Activated naive CD4-positive, alpha-beta T cell treated with anti-CD3 and anti-CD28 coated beads, Interleukin-2, amount 10 ng/mL, durations not matched to agents 7 days and 5 days (primary cell): ENCODE data around the gene RNF223.
"Not testable (repeated sequence)": the region's sequence is repeated elsewhere in the genome, so short reads cannot be mapped to it uniquely, and the experiment has no call there.

ENCODE experiments used
- CTCF ChIA-PET: fragments of 350-600 bp; sonication (Branson Sonifier 250); formaldehyde crosslinking; loops from one replicate; lab custom pipeline; 2021; ENCODE audit warnings: antibody characterized with exemption; lab: Charles Lee
- DNase-seq: peaks from one replicate; pipeline ENCODE4 v3.0.0-alpha.2; 2020
- H3K27ac Mint-ChIP-seq: one replicate; pipeline ENCODE4 v1.8.0; 2021; ENCODE audit warnings: mild to moderate bottlenecking, moderate library complexity, mixed read lengths
- H3K27me3 Mint-ChIP-seq: one replicate; pipeline ENCODE4 v1.8.0; 2021; ENCODE audit warnings: mild to moderate bottlenecking, mixed read lengths
- H3K36me3 Mint-ChIP-seq: one replicate; pipeline ENCODE4 v1.8.0; 2021; ENCODE audit warnings: mixed read lengths
- H3K4me1 Mint-ChIP-seq: one replicate; pipeline ENCODE4 v1.8.0; 2021; ENCODE audit warnings: mixed read lengths
- H3K4me3 Mint-ChIP-seq: one replicate; pipeline ENCODE4 v1.8.0; 2021; ENCODE audit warnings: mild to moderate bottlenecking, moderate library complexity, mixed read lengths
- H3K9me3 Mint-ChIP-seq: one replicate; pipeline ENCODE4 v1.8.0; 2021; ENCODE audit warnings: mixed read lengths

RNF223 gene

GRCh38 chr1:1067284-1067859 is 6.7 kb downstream of the RNF223 start:
- CTCF ChIA-PET = no interaction called here
- no peak overlapping the region for H3K27ac Mint-ChIP-seq
- peaks cover 33% of the 10 kb centered on the region for H3K4me1 Mint-ChIP-seq
- peak overlapping the region; percentile 21 for H3K4me3 Mint-ChIP-seq
- no peaks in the 10 kb centered on the region for H3K9me3 Mint-ChIP-seq
- H3K36me3 Mint-ChIP-seq = no peaks in the 10 kb centered on the region
- H3K27me3 Mint-ChIP-seq = peaks cover 19% of the 10 kb centered on the region
- DNase-seq = no peak

- peaks cover 25% of the 10 kb centered on the region for H3K27me3 Mint-ChIP-seq
- H3K36me3 Mint-ChIP-seq = no peaks in the 10 kb centered on the region
- H3K9me3 Mint-ChIP-seq = no peaks in the 10 kb centered on the region
- no peak overlapping the region for H3K27ac Mint-ChIP-seq
- H3K4me1 Mint-ChIP-seq = peaks cover 39% of the 10 kb centered on the region
- H3K4me3 Mint-ChIP-seq = no peak overlapping the region
- no peak for DNase-seq
- CTCF ChIA-PET = no interaction called here
These were observed 7.5 kb downstream of the RNF223 start for GRCh38 chr1:1066403-1067283.

- CTCF ChIA-PET = interaction anchor here (1.1 kb wide), 1 partner anchor 81 kb away, joined by 5 read pairs; no protein-coding TSS in a partner anchor
- H3K9me3 Mint-ChIP-seq, DNase-seq, H3K27ac Mint-ChIP-seq, H3K36me3 Mint-ChIP-seq, H3K4me3 Mint-ChIP-seq: not testable (repeated sequence)
- Mint-ChIP-seq H3K4me1 (peaks cover 44% of the 10 kb centered on the region), H3K27me3 (peaks cover 32% of the 10 kb centered on the region)
These were observed 8.2 kb downstream of the RNF223 start for GRCh38 chr1:1065940-1066304.

- peaks cover 46% of the 10 kb centered on the region for H3K4me1 Mint-ChIP-seq
- CTCF ChIA-PET = interaction anchor here (1.1 kb wide), 1 partner anchor 80 kb away, joined by 5 read pairs; no protein-coding TSS in a partner anchor
- H3K36me3 Mint-ChIP-seq = no peaks in the 10 kb centered on the region
- peaks cover 32% of the 10 kb centered on the region for H3K27me3 Mint-ChIP-seq
- peak overlapping the region; percentile 12 for H3K27ac Mint-ChIP-seq
- no peak overlapping the region for H3K4me3 Mint-ChIP-seq
- no peaks in the 10 kb centered on the region for H3K9me3 Mint-ChIP-seq
- no peak for DNase-seq
These were observed 8.7 kb downstream of the RNF223 start for GRCh38 chr1:1065265-1065939.

- CTCF ChIA-PET = interaction anchor here (0.7 to 3.4 kb wide), 14 partner anchors 11 to 227 kb away, joined by 3 to 40 read pairs (median 4); partner anchors contain the start of genes ISG15, PERM1 and RNF223
- peak; percentile 81 for DNase-seq
- Mint-ChIP-seq H3K27ac (peak overlapping the region; percentile 33), H3K27me3 (peaks cover 35% of the 10 kb centered on the region), H3K36me3 (no peaks in the 10 kb centered on the region), H3K4me1 (peaks cover 45% of the 10 kb centered on the region), H3K9me3 (no peaks in the 10 kb centered on the region), H3K4me3 (peak overlapping the region; percentile 44)
These were observed 9.9 kb downstream of the RNF223 start for GRCh38 chr1:1063945-1064831.

- no peak for DNase-seq
- peak overlapping the region; percentile 37 for H3K4me3 Mint-ChIP-seq
- H3K36me3 Mint-ChIP-seq = no peaks in the 10 kb centered on the region
- no peak overlapping the region for H3K27ac Mint-ChIP-seq
- peaks cover 49% of the 10 kb centered on the region for H3K4me1 Mint-ChIP-seq
- CTCF ChIA-PET = interaction anchor here (0.8 to 3.4 kb wide), 12 partner anchors 11 to 82 kb away, joined by 3 to 40 read pairs (median 4); partner anchors contain the start of genes ISG15, PERM1 and RNF223
- H3K27me3 Mint-ChIP-seq = peaks cover 42% of the 10 kb centered on the region
- H3K9me3 Mint-ChIP-seq = no peaks in the 10 kb centered on the region
These were observed 10.7 kb downstream of the RNF223 start for GRCh38 chr1:1063261-1063944.

GRCh38 chr1:1062348-1063163 is 11.6 kb downstream of the RNF223 start:
- Mint-ChIP-seq H3K27ac (no peak overlapping the region), H3K27me3 (peaks cover 51% of the 10 kb centered on the region), H3K36me3 (no peaks in the 10 kb centered on the region), H3K4me3 (peak overlapping the region; percentile 37), H3K9me3 (no peaks in the 10 kb centered on the region), H3K4me1 (peaks cover 49% of the 10 kb centered on the region)
- no peak for DNase-seq
- CTCF ChIA-PET = interaction anchor here (0.6 to 3.4 kb wide), 6 partner anchors 10 to 81 kb away, joined by 3 to 40 read pairs (median 20); partner anchors contain the start of genes ISG15 and PERM1

- H3K27me3 Mint-ChIP-seq = peaks cover 58% of the 10 kb centered on the region
- no peaks in the 10 kb centered on the region for H3K9me3 Mint-ChIP-seq
- no peak for DNase-seq
- H3K4me3 Mint-ChIP-seq = peak overlapping the region; percentile 37
- no peaks in the 10 kb centered on the region for H3K36me3 Mint-ChIP-seq
- CTCF ChIA-PET = interaction anchor here (0.6 to 3.4 kb wide), 4 partner anchors 10 to 77 kb away, joined by 3 to 40 read pairs (median 32); no protein-coding TSS in a partner anchor
- H3K27ac Mint-ChIP-seq = no peak overlapping the region
- peaks cover 49% of the 10 kb centered on the region for H3K4me1 Mint-ChIP-seq
These were observed 12.3 kb downstream of the RNF223 start for GRCh38 chr1:1061682-1062345.

GRCh38 chr1:1060281-1061000 is 13.7 kb downstream of the RNF223 start:
- no peak for DNase-seq
- Mint-ChIP-seq H3K27ac (no peak overlapping the region), H3K9me3 (no peaks in the 10 kb centered on the region), H3K4me1 (peaks cover 45% of the 10 kb centered on the region), H3K4me3 (peak overlapping the region; percentile 59), H3K36me3 (no peaks in the 10 kb centered on the region), H3K27me3 (peaks cover 65% of the 10 kb centered on the region)
- CTCF ChIA-PET = interaction anchor here (1.6 kb wide), 1 partner anchor 20 kb away, joined by 7 read pairs; no protein-coding TSS in a partner anchor

- Mint-ChIP-seq H3K27ac (no peak overlapping the region), H3K4me1 (peaks cover 43% of the 10 kb centered on the region), H3K27me3 (peaks cover 65% of the 10 kb centered on the region), H3K9me3 (no peaks in the 10 kb centered on the region), H3K36me3 (no peaks in the 10 kb centered on the region), H3K4me3 (peak overlapping the region; percentile 59)
- DNase-seq = peak; percentile 94
- CTCF ChIA-PET = interaction anchor here (1.3 to 1.6 kb wide), 3 partner anchors 19 to 312 kb away, joined by 3 to 7 read pairs (median 3); no protein-coding TSS in a partner anchor
These were observed 14.4 kb downstream of the RNF223 start for GRCh38 chr1:1059494-1060280.
